ENCODE measurements around the gene TMEM225B.
"Not testable (repeated sequence)": the region's sequence is repeated elsewhere in the genome, so short reads cannot be mapped to it uniquely, and the experiment has no call there.

TMEM225B gene

DNA sequence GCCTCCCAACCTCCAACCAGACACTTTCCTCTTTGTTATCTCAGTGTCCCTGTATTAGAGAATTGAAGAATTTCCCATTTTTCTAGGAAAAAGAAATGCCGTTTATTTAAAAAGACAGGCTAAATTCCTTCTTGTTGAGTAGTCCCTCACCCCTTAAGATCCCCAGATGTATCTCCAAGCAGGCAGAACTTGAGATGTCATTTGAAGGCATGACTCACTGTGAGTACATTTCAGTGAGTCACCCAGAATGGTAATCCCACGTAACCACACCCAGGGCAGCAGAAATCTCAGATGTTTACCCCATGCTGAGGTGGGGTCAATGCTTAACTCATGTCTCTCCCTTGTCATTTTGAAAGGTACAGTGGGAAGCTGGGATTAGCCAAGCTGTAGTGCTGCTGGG, 35.2 kb upstream of the TMEM225B start:
- DNase-seq (ENCODE audit: low spot score) = no peak
- no peak for TF ChIP-seq CTCF (IDR thresholded peaks at IDR 0.05)
- Histone ChIP-seq H3K27ac (no peak overlapping the region), H3K4me3 (no peak overlapping the region)

- DNase-seq (ENCODE audit: low spot score) = no peak
- TF ChIP-seq CTCF (IDR thresholded peaks at IDR 0.05) = no peak
- H3K27ac ChIP-seq = no peak overlapping the region
Observed at GRCh38 chr7:99563650-99564049, 34.4 kb upstream of the TMEM225B start.

DNA sequence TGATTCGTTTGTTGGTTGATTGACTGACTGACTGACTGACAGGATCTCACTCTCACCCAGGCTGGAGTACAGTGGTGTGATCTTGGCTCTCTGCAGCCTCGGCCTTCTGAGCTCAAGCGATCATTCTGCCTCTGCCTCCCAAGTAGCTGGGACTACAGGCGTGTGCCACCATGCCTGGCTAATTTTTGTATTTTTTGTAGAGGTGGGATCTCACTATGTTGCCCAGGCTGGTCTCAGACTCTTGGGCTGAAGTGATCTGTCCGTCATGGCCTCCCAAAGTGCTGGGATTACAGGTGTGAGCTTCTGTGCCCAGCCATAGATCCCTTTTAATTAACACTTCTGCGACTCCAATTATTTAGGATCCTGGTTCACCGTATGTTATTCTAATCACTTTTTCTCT, 29.3 kb upstream of the TMEM225B start:
- DNase-seq (ENCODE audit: low spot score); H3K27ac ChIP-seq; H3K4me3 ChIP-seq: not testable (repeated sequence)

More at GRCh38 chr7:99563650-99564049, 34.4 kb upstream of the TMEM225B start:
- no peak overlapping the region for H3K4me3 ChIP-seq

DNA sequence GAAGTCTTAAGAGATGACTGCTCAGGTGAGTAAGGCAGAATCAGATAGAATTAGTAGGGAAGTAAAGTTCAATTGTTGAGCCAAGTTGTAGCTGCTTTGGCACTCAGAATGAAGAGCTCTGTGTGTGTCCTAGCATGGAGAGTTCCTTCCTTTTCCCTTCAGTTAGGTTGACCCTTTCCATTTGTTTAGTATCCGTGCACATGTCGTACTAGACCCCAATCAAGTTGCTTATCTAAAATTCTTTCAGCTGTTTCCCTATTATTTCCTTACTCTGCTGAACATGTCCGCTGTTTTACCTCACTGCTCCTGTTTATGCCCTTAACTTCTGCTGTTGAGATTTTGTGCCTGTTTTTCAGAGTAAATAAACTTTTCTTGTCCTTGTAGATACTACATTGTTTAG, 26.3 kb upstream of the TMEM225B start:
- no peak overlapping the region for H3K27ac ChIP-seq

DNA sequence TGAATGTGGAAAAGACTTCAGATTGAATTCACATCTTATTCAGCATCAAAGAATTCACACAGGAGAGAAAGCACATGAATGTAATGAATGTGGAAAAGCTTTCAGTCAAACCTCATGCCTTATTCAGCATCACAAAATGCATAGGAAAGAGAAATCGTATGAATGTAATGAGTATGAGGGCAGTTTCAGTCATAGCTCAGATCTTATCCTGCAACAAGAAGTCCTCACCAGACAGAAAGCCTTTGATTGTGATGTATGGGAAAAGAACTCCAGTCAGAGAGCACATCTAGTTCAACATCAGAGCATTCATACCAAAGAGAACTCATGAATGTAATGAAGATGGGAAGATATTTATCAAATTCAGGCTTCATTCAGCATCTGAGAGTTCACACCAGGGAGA, 24.8 kb upstream of the TMEM225B start:
- H3K27ac ChIP-seq = no peak overlapping the region
- no peak for TF ChIP-seq CTCF (IDR thresholded peaks at IDR 0.05)
- DNase-seq (ENCODE audit: low spot score) = no peak
- H3K4me3 ChIP-seq = no peak overlapping the region

More for the DNA sequence above, 26.3 kb upstream of the TMEM225B start:
- no peak overlapping the region for H3K4me3 ChIP-seq
- no peak for DNase-seq (ENCODE audit: low spot score)
- no peak for TF ChIP-seq CTCF (IDR thresholded peaks at IDR 0.05)

DNA sequence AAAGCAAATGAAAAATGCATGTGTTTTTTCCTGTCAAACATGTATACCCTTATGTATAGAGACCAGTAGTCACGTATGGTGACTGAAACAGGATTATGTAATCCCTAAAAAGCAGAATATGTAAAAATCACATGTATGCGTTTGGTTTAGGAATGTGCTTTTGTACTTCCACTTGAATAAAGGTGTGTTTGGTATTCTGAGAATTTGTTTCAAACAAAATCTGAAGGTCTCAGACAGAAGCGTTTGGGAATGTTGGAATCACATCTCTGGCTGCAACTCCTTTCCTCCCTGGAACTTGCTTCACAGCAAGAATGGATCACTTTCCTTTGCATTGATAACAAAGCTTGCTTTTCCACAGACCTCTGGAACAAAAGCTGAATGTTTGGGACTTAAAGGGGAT, 21.8 kb upstream of the TMEM225B start:
- no peak for DNase-seq (ENCODE audit: low spot score)
- no peak overlapping the region for H3K27ac ChIP-seq
- no peak for TF ChIP-seq CTCF (IDR thresholded peaks at IDR 0.05)
- H3K4me3 ChIP-seq = no peak overlapping the region

- no peak for TF ChIP-seq CTCF (IDR thresholded peaks at IDR 0.05)
- DNase-seq (ENCODE audit: low spot score) = no peak
- H3K27ac ChIP-seq = no peak overlapping the region
- H3K4me3 ChIP-seq = peak overlapping the region; percentile 88
Observed at GRCh38 chr7:99579281-99579955, 18.6 kb upstream of the TMEM225B start.

Measured in coronary artery (tissue), 2 donors.